ENCODE results near the gene NPM3.

The NPM3 gene

GRCh38 chr10:101767966-101768790 lies 15.1 kb downstream of the NPM3 start:
- Histone ChIP-seq H3K9ac (no peak overlapping the region), H3K4me2 (ENCODE audit: low read length) (no peak overlapping the region), H3K27ac (no peak overlapping the region), H3K27me3 (ENCODE audit: control insufficient read depth, insufficient read depth, low read length) (no peaks in the 10 kb centered on the region), H3K4me3 (ENCODE audit: low read depth, low read length) (no peak overlapping the region), H3K79me2 (no peaks in the 10 kb centered on the region), H3K9me3 (ENCODE audit: control insufficient read depth, low read length) (no peaks in the 10 kb centered on the region), H3K36me3 (ENCODE audit: control insufficient read depth, insufficient read depth, low read length) (no peaks in the 10 kb centered on the region), H2AFZ (no peak overlapping the region), H3K4me1 (no peaks in the 10 kb centered on the region)
- TF ChIP-seq CTCF (IDR thresholded peaks at IDR 0.05) = no peak

GRCh38 chr10:101767600-101767945 lies 15.7 kb downstream of the NPM3 start:
- Histone ChIP-seq H3K27me3 (ENCODE audit: control insufficient read depth, insufficient read depth, low read length) (no peaks in the 10 kb centered on the region), H3K79me2 (no peaks in the 10 kb centered on the region), H2AFZ (no peak overlapping the region), H3K9ac (no peak overlapping the region), H3K4me1 (no peaks in the 10 kb centered on the region), H3K4me3 (ENCODE audit: low read depth, low read length) (no peak overlapping the region), H3K4me2 (ENCODE audit: low read length) (no peak overlapping the region), H3K9me3 (ENCODE audit: control insufficient read depth, low read length) (no peaks in the 10 kb centered on the region), H3K36me3 (ENCODE audit: control insufficient read depth, insufficient read depth, low read length) (no peaks in the 10 kb centered on the region), H3K27ac (no peak overlapping the region)
- no peak for TF ChIP-seq CTCF (IDR thresholded peaks at IDR 0.05)

- Histone ChIP-seq H3K9ac (no peak overlapping the region), H3K27ac (no peak overlapping the region), H3K36me3 (ENCODE audit: control insufficient read depth, insufficient read depth, low read length) (no peaks in the 10 kb centered on the region), H3K9me3 (ENCODE audit: control insufficient read depth, low read length) (no peaks in the 10 kb centered on the region), H3K4me2 (ENCODE audit: low read length) (no peak overlapping the region), H3K4me1 (no peaks in the 10 kb centered on the region), H3K79me2 (no peaks in the 10 kb centered on the region), H2AFZ (no peak overlapping the region), H3K4me3 (ENCODE audit: low read depth, low read length) (no peak overlapping the region), H3K27me3 (ENCODE audit: control insufficient read depth, insufficient read depth, low read length) (no peaks in the 10 kb centered on the region)
- no peak for TF ChIP-seq CTCF (IDR thresholded peaks at IDR 0.05)
These were observed 16.3 kb downstream of the NPM3 start for GRCh38 chr10:101766753-101767599.

GRCh38 chr10:101766306-101766705 lies 16.9 kb downstream of the NPM3 start:
- Histone ChIP-seq H3K9ac (no peak overlapping the region), H3K27ac (no peak overlapping the region), H2AFZ (no peak overlapping the region), H3K27me3 (ENCODE audit: control insufficient read depth, insufficient read depth, low read length) (no peaks in the 10 kb centered on the region), H3K79me2 (no peaks in the 10 kb centered on the region), H3K4me1 (no peaks in the 10 kb centered on the region), H3K9me3 (ENCODE audit: control insufficient read depth, low read length) (no peaks in the 10 kb centered on the region), H3K36me3 (ENCODE audit: control insufficient read depth, insufficient read depth, low read length) (no peaks in the 10 kb centered on the region), H3K4me3 (ENCODE audit: low read depth, low read length) (no peak overlapping the region), H3K4me2 (ENCODE audit: low read length) (no peak overlapping the region)
- no peak for TF ChIP-seq CTCF (IDR thresholded peaks at IDR 0.05)
